Endothelial cell of umbilical vein (primary cell): ENCODE data around the gene FLT1.

Experiments
- CTCF ChIP-seq, 2 donors: IDR thresholded peaks; 1 replicate in 1 of 2; 2 replicates in 1 of 2; pipeline ENCODE4 v1.5.1; 2011; ENCODE audit warnings: low read length in 2 of 2, mild to moderate bottlenecking in 2 of 2, moderate library complexity in 2 of 2, control low read depth in 1 of 2, inconsistent platforms in 1 of 2, low read depth in 1 of 2; ENCODE audit not compliant: insufficient read depth in 1 of 2; ENCODE audit errors: extremely low read depth in 1 of 2
- EZH2 ChIP-seq: IDR thresholded peaks from 2 replicates; pipeline ENCODE4 v1.6.1; 2012; ENCODE audit warnings: borderline replicate concordance, low read depth, mild to moderate bottlenecking, moderate library complexity, low read length, inconsistent platforms; ENCODE audit not compliant: severe bottlenecking
- FOS ChIP-seq: IDR thresholded peaks from 2 replicates; pipeline ENCODE4 v1.6.1; 2011; ENCODE audit warnings: mild to moderate bottlenecking, low read length, moderate library complexity, borderline replicate concordance; ENCODE audit not compliant: insufficient read depth
- JUN ChIP-seq: IDR thresholded peaks from 2 replicates; pipeline ENCODE4 v1.6.1; 2011; ENCODE audit warnings: borderline replicate concordance, low read depth; ENCODE audit not compliant: insufficient read length, insufficient read depth
- MAX ChIP-seq: IDR thresholded peaks from 2 replicates; pipeline ENCODE4 v1.6.1; 2011; ENCODE audit not compliant: insufficient read depth, insufficient read length
- MYC ChIP-seq: IDR thresholded peaks from one replicate; pipeline ENCODE4 v1.6.1; 2011; ENCODE audit warnings: mild to moderate bottlenecking, low read depth, low read length
- POLR2A ChIP-seq: IDR thresholded peaks from 2 replicates; pipeline ENCODE4 v1.6.1; 2012; ENCODE audit warnings: low read depth, mild to moderate bottlenecking, control low read depth, low read length
- POLR2AphosphoS5 ChIP-seq: IDR thresholded peaks from 2 replicates; pipeline ENCODE4 v1.6.1; 2012; ENCODE audit warnings: low read depth, mild to moderate bottlenecking, control low read depth, low read length, moderate library complexity; ENCODE audit not compliant: insufficient read depth

GRCh38 chr13:28531077-28531844 is 36.3 kb upstream of the FLT1 start:
- TF ChIP-seq EZH2 (no peak), CTCF (IDR thresholded peaks at IDR 0.05; ENCODE audit: extremely low read depth in 1 of 2, insufficient read depth in 1 of 2, low read depth in 1 of 2, low read length in 2 of 2) (no peak), POLR2AphosphoS5 (peak; percentile 31), MAX (no peak), JUN (no peak), MYC (no peak), FOS (no peak), POLR2A (no peak)
